Measurements from ENCODE around the gene NLRP7. TPM values are rescaled to one million over a fixed set of nuclear protein-coding genes. Genes with fewer than 3 reads are reported as not detected.

The NLRP7 gene
- total RNA-seq, 4 donors from 2014 or later, result not detected

GRCh38 chr19:54875506-54875905 lies 71.8 kb downstream of the NLRP7 start:
- intact Hi-C loops (cut with DNase I; ENCODE audit: low total_unique reads), result no loop called here
- no peak for DNase-seq (ENCODE audit: low spot score in 2 of 2)
- 59 to 63% methylated on average over 2 of the region's 2 CpGs for WGBS, 2 donors
- TF ChIP-seq CTCF (IDR thresholded peaks at IDR 0.05), result no peak
- TF ChIP-seq POLR2A (IDR thresholded peaks at IDR 0.05), result no peak
- no peak overlapping the region for H3K4me3 ChIP-seq (ENCODE audit: low read depth, poor library complexity, severe bottlenecking)

- intact Hi-C loops (cut with DNase I; ENCODE audit: low total_unique reads), result no loop called here
- TF ChIP-seq CTCF (IDR thresholded peaks at IDR 0.05) (no peak), POLR2A (IDR thresholded peaks at IDR 0.05) (no peak)
- no peak within 1 kb of the TSS for H3K4me3 ChIP-seq (ENCODE audit: low read depth, poor library complexity, severe bottlenecking)
- 69 to 70% methylated on average over 8 of the region's 8 CpGs for WGBS, 2 donors
- DNase-seq (ENCODE audit: low spot score in 2 of 2), result no peak
Observed at GRCh38 chr19:54873990-54874389, 73.3 kb downstream of the NLRP7 start, which contains the start of gene FCAR. Gene FCAR, plus strand, starts transcription at chr19:54874235. Its CDS starts 55 bp downstream, at chr19:54874290.

Other genes starting within 250 kb of the NLRP7 start
- not detected for gene KIR3DL3, start 223.1 kb downstream of the NLRP7 start, total RNA-seq
- gene KIR2DL3, start 209.0 kb downstream of the NLRP7 start, total RNA-seq, result not detected
- gene KIR2DL1, start 177.7 kb downstream of the NLRP7 start, total RNA-seq, result not detected
- not detected for gene KIR2DL4, start 143.9 kb downstream of the NLRP7 start, total RNA-seq
- gene KIR3DL1, start 131.1 kb downstream of the NLRP7 start, total RNA-seq, result not detected
- gene KIR2DS4, start 114.9 kb downstream of the NLRP7 start, total RNA-seq, result not detected
- under 1 TPM in 1 of 4 donors, not detected in 3; 0.19 TPM for gene KIR3DL2, start 97.1 kb downstream of the NLRP7 start, total RNA-seq
- gene FCAR, start 73.3 kb downstream of the NLRP7 start, total RNA-seq, result 1 to 10 TPM in 1 of 4 donors, not detected in 3; 1.1 TPM
- gene NCR1, start 41.4 kb downstream of the NLRP7 start, total RNA-seq, result not detected
- 10 to 100 TPM in 1 of 4 donors, 1 to 10 TPM in 3; 1.0 to 10.9 (median 7.4) TPM for gene NLRP2, start 18.8 kb upstream of the NLRP7 start, total RNA-seq
- 1 to 10 TPM in 2 of 4 donors, under 1 TPM in 2; 0.49 to 8.5 (median 1.3) TPM for gene GP6, start 90.7 kb upstream of the NLRP7 start, total RNA-seq
- 100 to 1,000 TPM in 3 of 4 donors, 10 to 100 TPM in 1; 93.2 to 146 (median 134) TPM for gene RDH13, start 115.6 kb upstream of the NLRP7 start, total RNA-seq
- gene EPS8L1, start 128.3 kb upstream of the NLRP7 start, total RNA-seq, result 100 to 1,000 TPM; 394 to 678 (median 540) TPM
- gene PPP1R12C, start 170.1 kb upstream of the NLRP7 start, total RNA-seq, result 100 to 1,000 TPM in 1 of 4 donors, 10 to 100 TPM in 3; 55.5 to 103 (median 79.4) TPM
- 10 to 100 TPM; 24.0 to 56.1 (median 42.6) TPM for gene TNNT1, start 201.7 kb upstream of the NLRP7 start, total RNA-seq
- gene TNNI3, start 210.2 kb upstream of the NLRP7 start, total RNA-seq, result 1 to 10 TPM in 2 of 4 donors, not detected in 2; 1.4 to 2.8 TPM
- 10 to 100 TPM in 1 of 4 donors, 1 to 10 TPM in 1, under 1 TPM in 2; 0.71 to 10.3 (median 0.99) TPM for gene DNAAF3, start 219.1 kb upstream of the NLRP7 start, total RNA-seq
- gene SYT5, start 232.8 kb upstream of the NLRP7 start, total RNA-seq, result under 1 TPM in 3 of 4 donors, not detected in 1; 0.10 to 0.65 (median 0.26) TPM

Measured in lower leg skin (tissue), 4 donors.